NCI-H345 (cell line): ENCODE results near the gene CLTRN.
"Not testable (repeated sequence)": the region's sequence is repeated elsewhere in the genome, so short reads cannot be mapped to it uniquely, and the experiment has no call there.

Experiments
- DNase-seq: peaks from one replicate; lab custom pipeline; 2025; lab: John Stamatoyannopoulos, UW

The CLTRN gene

DNA sequence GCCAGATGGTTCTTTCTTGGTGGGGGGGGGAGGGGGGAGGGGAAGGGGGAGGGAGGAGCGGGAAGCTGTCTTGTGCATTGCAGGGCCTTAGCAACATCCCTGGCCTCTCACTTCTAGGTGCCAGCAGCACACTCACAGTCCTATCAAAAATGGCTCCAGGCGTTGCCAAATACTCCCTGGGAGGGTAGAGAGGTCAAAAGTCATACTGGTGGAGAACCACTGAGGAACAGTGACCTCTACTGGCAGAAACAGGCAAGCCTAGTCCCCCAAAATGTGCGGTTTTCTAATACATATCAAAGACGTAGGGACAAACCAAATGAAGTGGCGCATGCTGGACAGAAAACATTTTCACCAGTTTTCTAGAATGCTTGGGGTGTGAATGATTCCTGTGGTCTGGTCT is 17.1 kb downstream of the CLTRN start:
- DNase-seq: not testable (repeated sequence)

DNA sequence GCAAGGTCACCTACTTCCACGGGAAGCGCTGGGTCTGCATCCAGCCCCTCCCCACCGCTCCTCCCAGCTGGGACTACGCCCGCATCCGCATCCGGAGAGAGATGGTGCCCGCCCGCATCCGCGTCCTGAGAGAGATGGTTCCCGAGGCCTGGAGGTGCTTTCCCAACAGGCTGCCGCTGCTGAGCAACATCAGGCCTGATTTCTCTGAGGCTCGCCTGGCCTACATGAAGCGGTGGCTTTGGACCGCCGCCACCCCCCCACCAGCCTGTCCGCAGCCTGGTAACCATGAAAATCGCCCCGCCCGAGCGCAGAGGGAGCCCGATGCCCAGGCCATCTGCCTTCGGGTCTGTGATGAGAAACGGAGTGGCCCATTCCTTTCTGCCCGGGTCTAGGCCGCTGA is 18.1 kb downstream of the CLTRN start:
- no peak for DNase-seq

DNA sequence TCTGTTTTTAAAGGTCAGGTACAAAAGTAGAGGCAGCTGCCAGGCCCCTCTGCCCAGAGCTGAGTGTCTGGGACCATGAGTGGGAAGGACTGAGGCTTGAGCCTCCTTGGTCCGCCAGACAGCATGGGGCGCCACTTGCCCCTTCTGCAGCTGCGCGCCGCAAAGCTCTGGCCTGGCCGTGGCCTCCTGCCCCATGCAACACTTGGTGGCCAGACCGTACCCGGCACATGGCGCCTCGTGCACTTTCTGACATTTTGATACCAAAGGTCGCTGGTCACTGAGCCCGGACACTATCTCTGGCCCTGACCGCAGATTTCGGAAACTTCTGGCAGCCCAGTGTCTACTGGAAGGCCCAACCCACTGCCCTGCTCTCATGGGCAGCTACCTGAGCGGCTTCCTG is 18.6 kb downstream of the CLTRN start:
- DNase-seq: no peak

DNA sequence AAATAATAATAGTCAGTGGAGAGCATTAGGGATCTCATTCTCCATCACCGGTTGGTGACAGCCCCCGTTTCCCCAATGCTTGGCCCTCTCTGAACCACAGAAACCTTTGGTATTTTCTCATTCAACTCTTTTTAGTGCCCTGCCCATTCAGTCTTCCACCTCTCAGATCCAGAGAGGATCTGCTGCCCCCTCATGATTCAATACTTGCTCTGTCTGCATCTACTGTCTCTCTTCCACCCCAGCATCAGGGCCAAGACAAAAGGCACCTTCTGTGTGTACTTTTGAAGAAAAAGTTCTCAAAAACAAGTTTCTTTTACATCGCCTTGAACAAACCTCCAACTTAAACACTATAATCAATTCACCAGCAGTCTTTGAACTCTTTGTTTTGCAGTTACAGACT is 19.3 kb downstream of the CLTRN start:
- DNase-seq: no peak

DNA sequence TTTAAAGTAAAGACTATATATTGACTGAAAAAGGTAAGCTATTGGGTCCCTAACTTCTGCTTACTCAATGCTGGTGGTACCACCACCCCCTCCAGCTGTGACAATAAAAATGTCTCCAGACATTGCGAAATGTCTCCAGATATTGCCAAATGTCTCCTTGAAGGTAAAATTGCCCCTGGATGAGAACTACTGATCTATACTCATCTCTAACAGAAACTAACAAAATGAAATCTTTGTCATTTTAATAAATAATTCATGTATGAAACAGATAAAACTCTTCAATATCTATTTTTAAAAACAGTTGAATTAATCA is 20.1 kb downstream of the CLTRN start:
- no peak for DNase-seq

DNA sequence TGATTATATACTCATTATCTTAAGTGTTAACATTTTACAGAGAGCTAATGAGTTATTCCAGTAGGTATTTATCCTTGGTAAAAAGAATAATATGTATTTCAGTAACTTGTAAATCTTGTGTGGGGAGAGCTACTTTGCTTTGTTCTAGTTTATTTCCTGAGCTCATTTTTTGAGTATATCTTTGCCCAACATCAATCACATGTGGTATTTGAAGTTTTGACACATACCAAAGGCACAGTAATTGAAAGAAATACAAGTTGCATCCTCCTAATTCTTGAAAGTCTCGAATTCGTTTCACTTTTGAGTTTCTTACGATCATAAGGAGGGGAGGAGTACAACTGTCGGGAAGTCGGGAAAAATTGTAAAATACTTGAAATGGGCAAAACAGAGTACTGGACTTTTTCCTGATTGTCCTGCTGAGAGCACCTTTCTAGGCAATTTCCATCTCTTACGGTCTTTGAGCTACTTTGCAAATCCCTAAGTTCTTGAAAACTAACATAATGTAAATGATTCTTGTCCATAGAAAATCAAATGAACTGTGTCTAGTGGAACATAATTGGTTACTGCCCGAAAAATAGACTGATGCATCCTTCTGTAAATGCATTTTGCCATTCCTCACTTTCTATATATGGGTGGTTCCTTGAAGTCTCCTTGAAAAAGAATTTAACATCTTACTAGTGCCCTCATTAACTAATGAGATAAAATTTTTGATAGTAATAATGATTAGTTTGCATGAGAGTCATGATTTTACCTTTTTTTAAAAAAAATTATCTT is 20.6 kb downstream of the CLTRN start:
- DNase-seq: no peak

DNA sequence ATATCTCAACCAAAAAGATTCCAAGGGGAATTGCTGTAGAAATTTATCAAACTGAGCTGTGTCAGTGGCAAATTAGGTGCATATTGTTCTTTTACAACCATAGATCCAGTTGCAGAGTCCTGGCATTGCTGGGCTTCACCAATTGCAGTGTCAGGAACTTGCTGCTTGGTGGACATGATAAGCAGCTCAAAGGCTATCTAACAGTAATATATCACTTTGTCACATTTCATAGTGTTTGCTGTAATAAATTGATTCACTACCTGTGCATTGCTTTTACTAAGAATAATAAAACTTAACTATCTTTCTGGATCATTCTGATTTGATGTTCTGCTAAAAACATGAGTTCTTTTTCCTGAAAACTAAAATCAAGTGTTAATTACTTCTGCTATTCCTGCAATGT is 33.0 kb downstream of the CLTRN start:
- DNase-seq: no peak

DNA sequence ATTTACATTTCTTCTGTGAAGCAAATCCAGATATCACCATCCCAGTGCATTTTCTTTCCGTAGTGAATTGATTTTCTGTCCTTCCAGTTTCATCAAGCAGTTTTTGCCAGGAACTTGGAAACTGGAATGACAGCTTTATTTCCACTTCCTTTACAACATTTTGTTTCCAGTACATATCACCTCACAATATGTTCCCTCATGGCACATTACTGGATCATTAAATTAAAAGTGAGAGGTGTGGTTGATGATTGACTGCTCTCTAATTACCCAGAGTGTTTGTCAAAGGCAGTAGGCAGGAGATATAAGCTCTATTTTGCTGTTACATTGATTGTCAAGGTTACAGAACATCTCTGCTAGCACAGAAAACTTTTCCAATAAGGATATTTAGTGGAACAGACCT is 41.6 kb downstream of the CLTRN start:
- no peak for DNase-seq

DNA sequence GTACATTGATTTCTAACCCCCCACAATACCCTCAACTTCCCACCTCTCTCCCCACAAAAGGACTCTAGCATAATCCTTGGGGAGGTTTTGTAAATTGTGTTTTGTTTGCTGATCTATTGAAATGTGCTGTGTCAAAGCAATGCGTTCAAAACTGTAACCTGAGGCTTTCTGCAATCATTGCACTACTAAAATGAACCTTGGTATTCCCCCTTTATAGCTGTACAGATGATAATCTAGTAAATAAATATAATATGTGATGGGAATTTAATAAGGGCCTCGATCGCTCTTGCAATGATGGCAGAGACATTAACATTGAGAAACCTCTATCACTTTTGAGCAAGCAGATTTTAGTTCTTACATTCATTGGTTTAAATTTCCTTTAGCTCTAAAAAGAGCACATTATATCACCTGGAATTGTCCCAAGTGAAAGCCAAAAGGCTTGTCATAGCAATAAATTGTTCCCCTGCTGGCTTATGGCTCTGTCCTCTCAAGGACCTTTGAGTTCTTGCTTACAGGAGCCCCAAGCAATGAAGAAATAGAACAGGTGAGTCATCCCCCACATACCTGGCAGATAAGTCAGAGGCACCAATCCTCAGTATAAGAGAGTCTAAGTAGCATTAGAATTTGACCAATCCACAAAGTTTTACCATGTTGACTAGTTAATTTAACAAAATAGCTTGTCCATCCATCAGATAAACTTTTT is 45.4 kb downstream of the CLTRN start:
- no peak for DNase-seq

DNA sequence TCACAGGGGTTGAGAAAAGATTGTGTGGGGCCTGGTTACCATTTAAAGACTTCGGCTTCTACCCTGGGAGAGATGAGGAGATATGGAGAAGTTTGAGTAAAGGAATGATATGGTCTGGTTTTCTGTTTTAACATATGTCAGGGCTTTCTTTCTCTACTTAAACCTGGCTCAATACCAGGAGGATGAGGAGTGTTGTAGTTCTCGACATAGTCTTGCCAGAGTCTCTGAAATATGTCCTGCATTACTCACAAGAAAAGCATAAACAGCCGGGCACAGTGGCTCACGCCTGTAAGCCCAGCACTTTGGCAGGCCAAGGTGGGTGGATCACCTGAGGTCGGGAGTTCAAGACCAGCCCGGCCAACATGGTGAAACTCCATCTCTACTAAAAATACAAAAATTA is 47.5 kb downstream of the CLTRN start:
- no peak for DNase-seq

DNA sequence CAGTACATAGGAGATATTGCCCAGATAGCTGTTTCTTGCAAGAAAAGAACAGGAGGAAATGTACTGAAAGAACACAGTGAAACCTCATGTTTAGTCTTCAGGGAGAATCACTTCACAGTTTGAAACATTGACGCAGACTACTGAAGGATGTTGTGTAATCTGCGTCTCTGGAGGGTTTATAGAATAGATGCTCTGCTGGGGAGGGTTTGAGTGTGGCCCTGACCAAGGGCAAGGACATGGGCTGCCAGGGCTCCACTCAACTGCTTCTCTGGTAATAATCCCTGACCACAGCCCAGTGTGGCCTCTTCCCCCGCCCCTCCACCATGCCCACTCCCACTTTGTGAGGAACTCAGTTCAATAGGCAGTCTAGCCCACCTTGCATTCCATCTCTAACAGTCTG is 48.1 kb downstream of the CLTRN start:
- no peak for DNase-seq

DNA sequence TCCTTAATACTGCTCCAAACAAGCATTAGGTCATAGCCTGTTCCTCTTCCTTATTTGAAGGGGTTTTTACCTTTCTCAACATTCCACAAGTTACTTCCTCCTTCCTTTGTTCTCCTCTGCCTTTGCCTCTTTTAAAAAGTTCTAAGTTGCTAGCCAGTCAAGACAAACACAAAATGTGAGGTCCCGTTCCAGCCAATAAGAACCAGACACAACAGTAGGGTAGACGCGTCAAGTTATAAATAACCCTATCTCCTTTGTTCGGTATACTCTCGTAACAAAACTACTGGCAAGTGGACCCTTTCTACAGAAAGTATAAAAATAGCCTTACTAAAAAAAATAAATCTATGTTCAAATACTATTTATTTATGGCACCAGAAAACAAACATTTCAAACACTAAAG is 57.5 kb downstream of the CLTRN start:
- DNase-seq: no peak

DNA sequence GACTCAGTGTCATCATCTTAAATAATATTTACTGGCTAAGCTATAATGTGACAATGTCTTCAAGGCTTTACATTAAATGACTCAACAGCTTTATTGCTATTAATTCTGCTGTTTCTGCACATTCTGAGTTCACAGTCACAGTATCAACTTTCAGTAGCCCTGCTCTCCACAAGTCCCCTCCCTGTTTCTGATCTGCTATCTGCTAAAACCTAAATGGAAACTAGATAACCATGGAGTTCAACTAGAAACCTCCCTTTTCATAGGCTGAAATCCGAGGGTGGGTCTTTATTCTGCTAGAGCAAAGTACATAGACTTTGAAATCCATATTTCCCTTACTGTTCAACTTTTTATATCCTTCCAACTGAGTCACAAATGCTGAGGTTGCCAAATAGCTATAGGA is 58.5 kb downstream of the CLTRN start:
- no peak for DNase-seq

DNA sequence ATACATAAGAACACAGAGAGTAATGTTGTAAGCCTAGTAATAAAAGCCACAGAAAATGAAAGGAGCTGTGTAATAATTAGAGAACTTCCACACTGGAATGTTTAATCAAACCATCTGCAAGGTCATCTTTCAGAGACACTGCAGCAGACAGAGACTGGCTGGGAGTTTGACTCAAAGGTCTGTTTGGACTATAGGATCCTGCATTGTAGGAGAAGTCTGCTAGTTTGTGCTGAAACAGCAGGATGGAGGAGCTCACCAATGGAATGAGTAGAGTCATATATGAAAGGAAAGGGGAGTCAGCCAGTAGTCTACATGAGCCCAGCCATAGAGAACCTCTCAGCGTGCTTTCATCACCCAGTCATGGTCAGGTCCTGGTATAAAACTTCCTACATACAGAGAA is 59.4 kb downstream of the CLTRN start:
- no peak for DNase-seq

DNA sequence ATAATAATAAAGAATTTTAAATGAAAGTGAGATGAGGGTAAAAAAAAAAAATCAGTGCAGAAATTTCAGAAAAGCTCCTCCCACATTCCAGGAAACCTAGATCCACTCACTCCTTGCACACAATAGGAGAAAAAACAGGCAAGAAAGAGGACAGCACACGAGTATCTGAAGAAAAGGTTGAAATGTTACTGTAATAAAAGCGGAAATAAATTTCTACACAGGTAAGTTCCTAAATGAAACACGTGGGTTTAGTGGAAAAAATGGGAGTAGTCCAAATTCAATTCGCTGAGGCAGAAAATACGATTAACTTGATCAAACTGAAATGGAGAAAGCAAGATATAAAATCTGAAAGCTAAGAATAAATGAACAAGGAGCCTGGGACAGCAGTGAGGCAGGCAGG is 61.8 kb downstream of the CLTRN start:
- DNase-seq: no peak

DNA sequence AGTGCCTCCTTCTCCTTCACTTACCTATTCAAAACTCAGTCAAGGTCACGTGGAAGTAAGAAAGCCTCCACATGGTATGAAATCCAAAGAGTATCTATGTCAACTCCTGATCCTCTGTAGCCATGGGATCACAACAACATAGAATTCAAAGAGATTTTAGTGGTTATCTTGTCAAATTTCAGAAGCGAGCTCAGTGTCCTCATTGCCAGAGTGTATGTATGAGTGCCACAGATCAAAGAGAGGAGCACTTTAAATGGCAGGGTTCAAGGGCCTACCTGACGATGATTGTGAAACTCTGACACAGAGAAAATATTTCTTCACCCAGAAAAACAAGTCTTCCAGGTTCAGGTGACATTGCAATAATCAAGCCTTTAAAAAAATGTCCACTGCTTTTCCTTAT is 62.7 kb downstream of the CLTRN start:
- no peak for DNase-seq

DNA sequence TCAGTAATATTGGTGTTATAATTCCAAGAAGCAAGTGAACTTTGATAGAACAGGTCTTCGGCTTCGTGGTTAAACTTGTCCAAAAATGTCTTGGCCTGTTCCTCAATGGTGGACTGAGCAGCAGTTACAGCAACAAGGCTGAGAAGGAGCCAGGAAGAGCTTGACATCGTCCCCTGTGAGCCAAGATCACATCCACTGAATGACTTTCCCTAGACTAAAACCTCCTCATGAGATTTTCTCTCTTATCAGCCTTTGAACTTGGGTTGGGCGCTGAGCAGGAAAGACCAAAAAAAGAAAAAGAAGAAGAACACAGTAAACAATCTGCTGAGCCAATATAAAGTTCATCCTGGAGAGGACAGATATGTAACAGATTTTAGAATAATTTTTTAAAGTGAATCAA is 63.9 kb downstream of the CLTRN start, which contains the start of gene ACE2:
ACE2 (minus strand) TSS at position 216 of the 400 bp plus-strand sequence; CDS start at position 167, 49 bp downstream.
- DNase-seq: no peak

DNA sequence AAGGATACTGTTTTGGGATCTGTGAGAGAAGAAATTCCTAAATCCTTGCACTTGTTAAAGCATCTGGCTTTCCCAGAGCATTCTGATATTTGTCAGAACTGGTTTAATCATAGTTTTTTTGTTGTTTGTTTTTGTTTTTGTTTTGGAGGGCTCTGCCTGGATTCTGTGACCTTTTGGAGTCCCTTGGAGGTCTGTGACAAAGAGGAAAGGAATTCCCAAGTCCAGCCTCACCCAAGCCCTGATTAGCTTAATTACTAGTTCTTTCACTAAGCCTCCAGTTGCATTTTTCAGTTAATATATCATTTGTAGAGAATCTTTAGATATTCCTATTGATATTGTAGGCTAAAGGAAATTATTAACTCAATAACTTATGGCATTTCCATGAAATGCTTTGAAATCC is 64.6 kb downstream of the CLTRN start:
- DNase-seq: no peak

DNA sequence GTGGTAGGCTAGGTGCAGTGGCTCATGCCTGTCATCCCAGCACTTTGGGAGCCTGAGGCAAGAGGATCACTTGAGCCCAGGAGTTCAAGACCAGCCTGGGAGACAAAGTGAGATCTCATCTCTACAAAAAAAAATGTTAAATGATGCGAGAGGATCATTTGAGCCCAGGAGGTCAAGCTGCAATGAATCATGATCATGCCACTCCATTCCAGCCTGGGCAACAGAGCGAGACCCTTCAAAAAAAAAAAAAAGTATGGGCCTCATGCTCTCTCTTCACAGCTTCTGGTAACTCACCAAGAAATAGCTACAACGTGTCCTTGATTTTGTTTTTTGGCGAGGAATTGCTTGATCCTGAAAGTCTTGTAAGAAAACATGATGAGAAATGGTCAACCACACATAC is 65.1 kb downstream of the CLTRN start:
- DNase-seq: no peak

DNA sequence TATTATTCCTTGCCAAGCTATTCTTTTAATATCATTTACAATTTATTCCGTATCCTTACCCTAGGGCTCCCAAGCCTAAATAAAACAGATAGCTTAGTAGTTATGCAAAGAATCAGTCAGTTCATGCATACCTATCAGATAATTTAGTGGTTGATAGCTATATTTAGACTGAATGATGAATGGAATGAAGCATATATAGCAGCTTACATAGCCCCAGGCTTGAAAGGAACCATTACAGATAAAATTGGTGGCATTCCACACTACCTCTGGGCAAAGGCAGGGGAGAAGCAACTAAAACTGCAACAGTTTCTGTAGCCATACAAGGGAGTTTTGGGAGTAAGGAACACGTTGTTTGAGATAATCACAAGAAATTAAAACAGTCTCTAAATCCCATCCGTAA is 66.6 kb downstream of the CLTRN start:
- no peak for DNase-seq

DNA sequence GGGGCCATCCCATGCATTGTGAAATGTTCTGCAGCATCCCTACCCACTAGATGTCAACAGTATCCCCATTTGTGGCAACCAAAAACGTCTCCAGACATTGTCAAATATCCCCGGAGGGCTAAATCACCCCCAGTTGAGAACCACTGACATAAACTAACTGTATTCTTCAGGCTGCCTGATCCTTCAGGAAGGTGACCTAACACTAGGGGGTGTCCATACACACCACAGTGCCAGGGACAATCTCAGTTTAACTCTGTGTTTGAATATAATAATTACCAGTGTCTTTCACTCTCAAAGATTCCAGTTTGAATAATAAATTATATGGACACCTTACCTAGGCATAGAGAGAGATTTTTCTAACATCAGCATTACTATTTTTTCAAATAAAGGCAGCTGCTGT is 70.2 kb downstream of the CLTRN start:
- DNase-seq: no peak

DNA sequence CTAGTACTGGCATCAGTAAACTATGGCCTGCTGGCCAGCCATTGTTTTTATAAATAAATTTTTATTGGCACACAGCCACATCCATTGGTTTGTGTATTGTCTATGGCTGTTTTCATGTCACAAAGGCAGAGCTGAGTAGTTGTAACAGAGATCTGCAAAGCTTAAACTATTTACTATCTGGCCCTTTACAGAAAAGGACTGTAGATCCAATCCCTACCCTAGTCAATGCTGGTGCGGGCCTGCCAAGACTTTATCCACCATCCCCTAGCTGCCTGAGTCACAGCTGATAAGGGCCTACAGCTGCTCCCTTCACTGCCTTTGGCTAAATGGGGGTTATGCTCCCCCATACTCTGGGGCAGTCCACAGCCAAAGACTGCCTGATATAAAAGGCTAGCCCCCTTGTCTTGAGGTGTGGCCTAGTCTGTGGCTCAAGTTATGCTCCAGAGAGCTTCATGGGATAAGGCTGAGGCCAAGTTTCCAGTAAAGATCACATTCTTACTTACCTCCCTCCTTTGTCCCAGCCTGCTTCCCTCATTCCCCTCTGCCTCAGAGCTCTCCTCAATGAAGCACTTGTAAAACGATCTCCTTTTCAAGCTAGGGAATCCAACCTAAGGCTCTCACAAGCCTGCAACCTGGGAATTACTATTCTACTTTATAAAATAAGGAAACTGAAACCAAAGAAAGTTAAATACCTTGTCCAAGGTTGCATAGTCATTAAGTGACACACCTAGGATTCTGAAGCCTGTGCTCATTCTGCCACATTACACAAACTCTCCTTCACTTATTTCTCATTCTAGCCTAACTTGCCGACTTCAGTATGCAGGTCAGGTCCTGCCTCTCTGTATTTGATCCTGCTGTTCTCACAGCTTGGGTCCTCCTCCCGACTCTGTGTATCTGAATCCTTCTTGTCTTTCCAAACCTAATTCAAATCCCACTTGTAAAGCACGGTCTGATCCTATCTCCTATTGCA is 84.5 kb downstream of the CLTRN start:
- DNase-seq: no peak
